Measurements from ENCODE around the gene ZFYVE28.

DNA sequence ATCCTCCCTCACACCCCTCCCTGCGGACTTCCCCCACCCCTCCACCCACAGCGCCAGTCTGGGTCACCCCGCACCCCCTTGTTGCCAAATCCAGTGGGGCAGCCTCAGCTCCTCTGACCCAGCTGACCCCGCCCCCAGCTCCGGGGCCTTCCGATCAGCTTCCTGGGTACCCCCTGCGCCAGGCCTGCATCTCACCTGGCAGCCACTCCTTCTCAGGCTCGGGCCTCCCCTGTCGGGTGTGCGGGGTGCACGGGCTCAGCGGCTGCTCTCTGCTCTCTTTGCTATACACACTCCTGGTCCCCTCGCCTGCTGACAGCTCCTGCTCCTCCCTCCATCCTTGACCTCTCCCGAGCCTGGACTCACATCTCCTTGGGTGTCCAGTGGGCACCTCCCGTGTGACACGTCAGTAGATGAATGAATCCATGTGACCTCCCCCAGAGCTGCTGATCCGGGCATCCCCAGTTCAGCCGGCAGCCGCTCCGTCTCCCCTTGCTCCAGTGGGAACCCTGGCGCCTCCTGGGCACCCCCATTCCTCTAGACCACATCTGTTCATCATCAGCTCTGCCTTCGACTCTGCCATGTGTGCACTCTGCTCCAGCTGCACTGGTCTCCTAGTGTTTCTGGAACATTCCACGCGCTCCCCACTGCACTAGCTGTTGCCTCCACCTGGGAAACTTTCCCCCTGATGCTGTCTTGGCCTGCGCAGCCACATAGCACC lies 10.2 kb upstream of the ZFYVE28 start:
- TF ChIP-seq, protein P1, sequence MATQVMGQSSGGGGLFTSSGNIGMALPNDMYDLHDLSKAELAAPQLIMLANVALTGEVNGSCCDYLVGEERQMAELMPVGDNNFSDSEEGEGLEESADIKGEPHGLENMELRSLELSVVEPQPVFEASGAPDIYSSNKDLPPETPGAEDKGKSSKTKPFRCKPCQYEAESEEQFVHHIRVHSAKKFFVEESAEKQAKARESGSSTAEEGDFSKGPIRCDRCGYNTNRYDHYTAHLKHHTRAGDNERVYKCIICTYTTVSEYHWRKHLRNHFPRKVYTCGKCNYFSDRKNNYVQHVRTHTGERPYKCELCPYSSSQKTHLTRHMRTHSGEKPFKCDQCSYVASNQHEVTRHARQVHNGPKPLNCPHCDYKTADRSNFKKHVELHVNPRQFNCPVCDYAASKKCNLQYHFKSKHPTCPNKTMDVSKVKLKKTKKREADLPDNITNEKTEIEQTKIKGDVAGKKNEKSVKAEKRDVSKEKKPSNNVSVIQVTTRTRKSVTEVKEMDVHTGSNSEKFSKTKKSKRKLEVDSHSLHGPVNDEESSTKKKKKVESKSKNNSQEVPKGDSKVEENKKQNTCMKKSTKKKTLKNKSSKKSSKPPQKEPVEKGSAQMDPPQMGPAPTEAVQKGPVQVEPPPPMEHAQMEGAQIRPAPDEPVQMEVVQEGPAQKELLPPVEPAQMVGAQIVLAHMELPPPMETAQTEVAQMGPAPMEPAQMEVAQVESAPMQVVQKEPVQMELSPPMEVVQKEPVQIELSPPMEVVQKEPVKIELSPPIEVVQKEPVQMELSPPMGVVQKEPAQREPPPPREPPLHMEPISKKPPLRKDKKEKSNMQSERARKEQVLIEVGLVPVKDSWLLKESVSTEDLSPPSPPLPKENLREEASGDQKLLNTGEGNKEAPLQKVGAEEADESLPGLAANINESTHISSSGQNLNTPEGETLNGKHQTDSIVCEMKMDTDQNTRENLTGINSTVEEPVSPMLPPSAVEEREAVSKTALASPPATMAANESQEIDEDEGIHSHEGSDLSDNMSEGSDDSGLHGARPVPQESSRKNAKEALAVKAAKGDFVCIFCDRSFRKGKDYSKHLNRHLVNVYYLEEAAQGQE (IDR thresholded peaks at IDR 0.05; ENCODE audit: low read depth): no peak
- no peak for TF ChIP-seq CEBPB (IDR thresholded peaks at IDR 0.05)
- no peak for TF ChIP-seq TEAD4 (IDR thresholded peaks at IDR 0.05)
- TF ChIP-seq, protein P2, sequence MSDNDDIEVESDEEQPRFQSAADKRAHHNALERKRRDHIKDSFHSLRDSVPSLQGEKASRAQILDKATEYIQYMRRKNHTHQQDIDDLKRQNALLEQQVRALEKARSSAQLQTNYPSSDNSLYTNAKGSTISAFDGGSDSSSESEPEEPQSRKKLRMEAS (IDR thresholded peaks at IDR 0.05): no peak
- no peak for TF ChIP-seq NFIC (IDR thresholded peaks at IDR 0.05)
- TF ChIP-seq ZBTB7A (IDR thresholded peaks at IDR 0.05; ENCODE audit: low read depth): no peak
- TF ChIP-seq, protein P3, sequence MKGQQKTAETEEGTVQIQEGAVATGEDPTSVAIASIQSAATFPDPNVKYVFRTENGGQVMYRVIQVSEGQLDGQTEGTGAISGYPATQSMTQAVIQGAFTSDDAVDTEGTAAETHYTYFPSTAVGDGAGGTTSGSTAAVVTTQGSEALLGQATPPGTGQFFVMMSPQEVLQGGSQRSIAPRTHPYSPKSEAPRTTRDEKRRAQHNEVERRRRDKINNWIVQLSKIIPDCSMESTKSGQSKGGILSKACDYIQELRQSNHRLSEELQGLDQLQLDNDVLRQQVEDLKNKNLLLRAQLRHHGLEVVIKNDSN (IDR thresholded peaks at IDR 0.05): no peak
- TF ChIP-seq RAD21 (IDR thresholded peaks at IDR 0.05; ENCODE audit: low read depth): no peak
- no peak for TF ChIP-seq TCF12 (IDR thresholded peaks at IDR 0.05; ENCODE audit: low read depth)
- no peak for TF ChIP-seq YY1 (IDR thresholded peaks at IDR 0.05; ENCODE audit: low read depth)
